ENCODE data around the gene FXR2. TPM values are rescaled to one million over a fixed set of nuclear protein-coding genes. Genes with fewer than 3 reads are reported as not detected.
A peak's percentile ranks its signal among the peaks of the same experiment; 100 is the strongest.

The FXR2 gene
- total and polyA plus RNA-seq, 2 experiments from 2014 or later, result 10.9 to 24.4 TPM

DNA sequence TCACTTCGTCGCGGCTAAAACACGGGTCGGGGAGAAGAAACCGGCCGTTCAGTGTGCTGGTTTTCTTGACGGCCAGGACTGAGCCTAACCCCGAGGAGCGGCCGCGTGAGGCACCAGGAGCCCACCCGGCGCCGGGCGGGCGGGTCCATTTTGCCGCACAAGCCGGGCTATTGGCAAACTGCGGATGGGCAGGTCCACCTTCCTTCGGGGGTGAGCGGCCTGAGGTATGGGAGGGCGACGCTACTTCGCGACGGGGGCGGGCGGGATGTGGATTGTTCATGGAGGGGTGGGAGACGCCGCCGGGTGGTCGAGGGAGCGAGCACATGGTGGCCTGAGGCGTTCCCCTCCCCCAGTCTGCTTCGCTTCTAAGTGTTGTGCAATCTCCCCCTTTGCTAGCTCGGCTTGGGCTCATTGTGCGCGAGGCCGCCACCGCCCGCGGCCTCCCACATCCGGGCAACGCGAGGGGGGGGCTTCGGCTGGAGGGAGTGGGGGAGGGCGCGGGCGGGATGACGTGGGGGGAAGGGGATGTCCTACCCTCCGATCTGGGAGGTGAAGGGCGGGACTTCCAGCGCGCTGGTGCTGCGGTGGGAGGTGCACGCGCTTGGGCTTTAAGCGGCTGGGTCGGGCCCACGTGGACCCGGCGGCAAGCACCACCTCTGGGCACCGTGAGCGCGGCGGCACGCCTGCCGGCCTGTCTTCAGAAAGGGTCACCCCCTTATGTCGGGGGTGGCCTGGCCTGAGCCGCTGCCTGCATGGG, 41.2 kb downstream of the FXR2 start:
- peaks cover 40% of the 10 kb centered on the region for H4K20me1 ChIP-seq (replicated peaks; ENCODE audit: insufficient read depth)
- peak; percentile 25 for ATAC-seq
- H3K36me3 Mint-ChIP-seq (ENCODE audit: low read depth), result peaks cover 95% of the 10 kb centered on the region
- H3K9me2 ChIP-seq (ENCODE audit: insufficient read depth), result no peaks in the 10 kb centered on the region
- peaks cover 11% of the 10 kb centered on the region; the same call in 2 of the 3 replicates for H3K9me3 Mint-ChIP-seq
- TF ChIP-seq CREB1 (CRISPR knock-in tag; IDR thresholded peaks at IDR 0.05; ENCODE audit: low read depth) (peak; percentile 75), POLR2AphosphoS5 (IDR thresholded peaks at IDR 0.05; ENCODE audit: low read depth) (peak; percentile 45)
- TF ChIP-seq, protein P1, sequence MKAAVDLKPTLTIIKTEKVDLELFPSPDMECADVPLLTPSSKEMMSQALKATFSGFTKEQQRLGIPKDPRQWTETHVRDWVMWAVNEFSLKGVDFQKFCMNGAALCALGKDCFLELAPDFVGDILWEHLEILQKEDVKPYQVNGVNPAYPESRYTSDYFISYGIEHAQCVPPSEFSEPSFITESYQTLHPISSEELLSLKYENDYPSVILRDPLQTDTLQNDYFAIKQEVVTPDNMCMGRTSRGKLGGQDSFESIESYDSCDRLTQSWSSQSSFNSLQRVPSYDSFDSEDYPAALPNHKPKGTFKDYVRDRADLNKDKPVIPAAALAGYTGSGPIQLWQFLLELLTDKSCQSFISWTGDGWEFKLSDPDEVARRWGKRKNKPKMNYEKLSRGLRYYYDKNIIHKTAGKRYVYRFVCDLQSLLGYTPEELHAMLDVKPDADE (IDR thresholded peaks at IDR 0.05), result no peak
- H3K27ac ChIP-seq (ENCODE audit: low read depth), result peak overlapping the region; percentile 97
- peak; percentile 88 for DNase-seq (ENCODE audit: low spot score)
- no peaks in the 10 kb centered on the region for H3K27me3 ChIP-seq (ENCODE audit: insufficient read depth)
- H3K27ac Mint-ChIP-seq, result peak overlapping the region; percentile 100
- H3K36me3 ChIP-seq (ENCODE audit: insufficient read depth), result peaks cover 47% of the 10 kb centered on the region
- peak overlapping the region; percentile 90 for H3K4me3 Mint-ChIP-seq
- peaks cover 52% of the 10 kb centered on the region for H3K4me1 Mint-ChIP-seq
- H2AFZ ChIP-seq, result no peak overlapping the region
- H3K4me2 ChIP-seq, result peak overlapping the region; percentile 100
- peaks cover 38% of the 10 kb centered on the region for H3K4me1 ChIP-seq (ENCODE audit: insufficient read depth)
- peak overlapping the region; percentile 100 for H3K4me3 ChIP-seq
- H3F3A ChIP-seq (replicated peaks; ENCODE audit: low read depth), result peaks cover 70% of the 10 kb centered on the region
- H3K79me2 ChIP-seq (replicated peaks; ENCODE audit: insufficient read depth), result peaks cover 59% of the 10 kb centered on the region
- H3K27me3 Mint-ChIP-seq (ENCODE audit: insufficient read depth, low read depth, poor library complexity), result peaks cover 39% of the 10 kb centered on the region

DNA sequence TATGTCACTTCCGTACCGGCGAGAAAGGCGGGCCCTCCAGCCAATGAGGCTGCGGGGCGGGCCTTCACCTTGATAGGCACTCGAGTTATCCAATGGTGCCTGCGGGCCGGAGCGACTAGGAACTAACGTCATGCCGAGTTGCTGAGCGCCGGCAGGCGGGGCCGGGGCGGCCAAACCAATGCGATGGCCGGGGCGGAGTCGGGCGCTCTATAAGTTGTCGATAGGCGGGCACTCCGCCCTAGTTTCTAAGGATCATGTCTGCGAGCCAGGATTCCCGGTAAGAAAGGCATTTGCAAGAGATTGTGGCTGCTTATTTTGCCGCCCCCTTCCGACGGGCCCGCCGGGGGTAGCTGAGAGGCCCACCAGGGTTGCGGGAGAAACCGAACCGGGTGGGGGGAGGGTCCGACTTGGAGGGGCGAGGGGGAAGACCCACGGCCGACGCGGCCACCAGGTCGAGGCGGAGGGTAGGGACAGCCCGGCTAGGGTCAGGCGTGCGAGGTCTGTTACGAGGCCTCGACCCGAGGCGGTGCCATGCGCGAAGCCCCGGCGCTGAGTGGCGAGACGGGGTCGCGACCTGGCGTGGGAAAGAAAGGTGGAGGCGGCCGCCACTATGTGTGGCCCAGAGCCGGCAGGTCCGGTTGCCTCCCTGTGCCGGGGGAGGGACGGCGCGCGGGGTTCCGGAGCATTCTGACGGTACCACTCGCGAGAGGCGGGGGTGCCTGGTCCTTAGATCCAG, 41.9 kb downstream of the FXR2 start:
- peak overlapping the region; percentile 100 for H3K4me2 ChIP-seq
- peak overlapping the region; percentile 97 for H3K27ac ChIP-seq (ENCODE audit: low read depth)
- H3K4me1 ChIP-seq (ENCODE audit: insufficient read depth), result peaks cover 38% of the 10 kb centered on the region
- H3K79me2 ChIP-seq (replicated peaks; ENCODE audit: insufficient read depth), result peaks cover 59% of the 10 kb centered on the region
- Mint-ChIP-seq H3K9me3 (peaks cover 11% of the 10 kb centered on the region; the same call in 2 of the 3 replicates), H3K27me3 (ENCODE audit: insufficient read depth, low read depth, poor library complexity) (peaks cover 37% of the 10 kb centered on the region), H3K4me3 (peak overlapping the region; percentile 90), H3K4me1 (peaks cover 47% of the 10 kb centered on the region), H3K36me3 (ENCODE audit: low read depth) (peaks cover 88% of the 10 kb centered on the region), H3K27ac (peak overlapping the region; percentile 100)
- no peak overlapping the region for H2AFZ ChIP-seq
- peak; percentile 99 for DNase-seq (ENCODE audit: low spot score)
- peaks cover 40% of the 10 kb centered on the region for H4K20me1 ChIP-seq (replicated peaks; ENCODE audit: insufficient read depth)
- H3K4me3 ChIP-seq, result peak overlapping the region; percentile 100
- H3K36me3 ChIP-seq (ENCODE audit: insufficient read depth), result peaks cover 42% of the 10 kb centered on the region
- no peaks in the 10 kb centered on the region for H3K9me2 ChIP-seq (ENCODE audit: insufficient read depth)
- TF ChIP-seq, protein P2, sequence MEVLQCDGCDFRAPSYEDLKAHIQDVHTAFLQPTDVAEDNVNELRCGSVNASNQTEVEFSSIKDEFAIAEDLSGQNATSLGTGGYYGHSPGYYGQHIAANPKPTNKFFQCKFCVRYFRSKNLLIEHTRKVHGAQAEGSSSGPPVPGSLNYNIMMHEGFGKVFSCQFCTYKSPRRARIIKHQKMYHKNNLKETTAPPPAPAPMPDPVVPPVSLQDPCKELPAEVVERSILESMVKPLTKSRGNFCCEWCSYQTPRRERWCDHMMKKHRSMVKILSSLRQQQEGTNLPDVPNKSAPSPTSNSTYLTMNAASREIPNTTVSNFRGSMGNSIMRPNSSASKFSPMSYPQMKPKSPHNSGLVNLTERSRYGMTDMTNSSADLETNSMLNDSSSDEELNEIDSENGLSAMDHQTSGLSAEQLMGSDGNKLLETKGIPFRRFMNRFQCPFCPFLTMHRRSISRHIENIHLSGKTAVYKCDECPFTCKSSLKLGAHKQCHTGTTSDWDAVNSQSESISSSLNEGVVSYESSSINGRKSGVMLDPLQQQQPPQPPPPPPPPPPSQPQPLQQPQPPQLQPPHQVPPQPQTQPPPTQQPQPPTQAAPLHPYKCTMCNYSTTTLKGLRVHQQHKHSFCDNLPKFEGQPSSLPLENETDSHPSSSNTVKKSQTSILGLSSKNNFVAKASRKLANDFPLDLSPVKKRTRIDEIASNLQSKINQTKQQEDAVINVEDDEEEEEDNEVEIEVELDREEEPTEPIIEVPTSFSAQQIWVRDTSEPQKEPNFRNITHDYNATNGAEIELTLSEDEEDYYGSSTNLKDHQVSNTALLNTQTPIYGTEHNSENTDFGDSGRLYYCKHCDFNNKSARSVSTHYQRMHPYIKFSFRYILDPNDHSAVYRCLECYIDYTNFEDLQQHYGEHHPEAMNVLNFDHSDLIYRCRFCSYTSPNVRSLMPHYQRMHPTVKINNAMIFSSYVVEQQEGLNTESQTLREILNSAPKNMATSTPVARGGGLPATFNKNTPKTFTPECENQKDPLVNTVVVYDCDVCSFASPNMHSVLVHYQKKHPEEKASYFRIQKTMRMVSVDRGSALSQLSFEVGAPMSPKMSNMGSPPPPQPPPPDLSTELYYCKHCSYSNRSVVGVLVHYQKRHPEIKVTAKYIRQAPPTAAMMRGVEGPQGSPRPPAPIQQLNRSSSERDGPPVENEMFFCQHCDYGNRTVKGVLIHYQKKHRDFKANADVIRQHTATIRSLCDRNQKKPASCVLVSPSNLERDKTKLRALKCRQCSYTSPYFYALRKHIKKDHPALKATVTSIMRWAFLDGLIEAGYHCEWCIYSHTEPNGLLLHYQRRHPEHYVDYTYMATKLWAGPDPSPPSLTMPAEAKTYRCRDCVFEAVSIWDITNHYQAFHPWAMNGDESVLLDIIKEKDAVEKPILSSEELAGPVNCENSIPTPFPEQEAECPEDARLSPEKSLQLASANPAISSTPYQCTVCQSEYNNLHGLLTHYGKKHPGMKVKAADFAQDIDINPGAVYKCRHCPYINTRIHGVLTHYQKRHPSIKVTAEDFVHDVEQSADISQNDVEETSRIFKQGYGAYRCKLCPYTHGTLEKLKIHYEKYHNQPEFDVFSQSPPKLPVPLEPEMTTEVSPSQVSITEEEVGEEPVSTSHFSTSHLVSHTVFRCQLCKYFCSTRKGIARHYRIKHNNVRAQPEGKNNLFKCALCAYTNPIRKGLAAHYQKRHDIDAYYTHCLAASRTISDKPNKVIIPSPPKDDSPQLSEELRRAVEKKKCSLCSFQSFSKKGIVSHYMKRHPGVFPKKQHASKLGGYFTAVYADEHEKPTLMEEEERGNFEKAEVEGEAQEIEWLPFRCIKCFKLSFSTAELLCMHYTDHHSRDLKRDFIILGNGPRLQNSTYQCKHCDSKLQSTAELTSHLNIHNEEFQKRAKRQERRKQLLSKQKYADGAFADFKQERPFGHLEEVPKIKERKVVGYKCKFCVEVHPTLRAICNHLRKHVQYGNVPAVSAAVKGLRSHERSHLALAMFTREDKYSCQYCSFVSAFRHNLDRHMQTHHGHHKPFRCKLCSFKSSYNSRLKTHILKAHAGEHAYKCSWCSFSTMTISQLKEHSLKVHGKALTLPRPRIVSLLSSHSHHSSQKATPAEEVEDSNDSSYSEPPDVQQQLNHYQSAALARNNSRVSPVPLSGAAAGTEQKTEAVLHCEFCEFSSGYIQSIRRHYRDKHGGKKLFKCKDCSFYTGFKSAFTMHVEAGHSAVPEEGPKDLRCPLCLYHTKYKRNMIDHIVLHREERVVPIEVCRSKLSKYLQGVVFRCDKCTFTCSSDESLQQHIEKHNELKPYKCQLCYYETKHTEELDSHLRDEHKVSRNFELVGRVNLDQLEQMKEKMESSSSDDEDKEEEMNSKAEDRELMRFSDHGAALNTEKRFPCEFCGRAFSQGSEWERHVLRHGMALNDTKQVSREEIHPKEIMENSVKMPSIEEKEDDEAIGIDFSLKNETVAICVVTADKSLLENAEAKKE (CRISPR knock-in tag; IDR thresholded peaks at IDR 0.05), result no peak
- peak; percentile 98 for TF ChIP-seq CREB1 (CRISPR knock-in tag; IDR thresholded peaks at IDR 0.05; ENCODE audit: low read depth)
- TF ChIP-seq, protein P3, sequence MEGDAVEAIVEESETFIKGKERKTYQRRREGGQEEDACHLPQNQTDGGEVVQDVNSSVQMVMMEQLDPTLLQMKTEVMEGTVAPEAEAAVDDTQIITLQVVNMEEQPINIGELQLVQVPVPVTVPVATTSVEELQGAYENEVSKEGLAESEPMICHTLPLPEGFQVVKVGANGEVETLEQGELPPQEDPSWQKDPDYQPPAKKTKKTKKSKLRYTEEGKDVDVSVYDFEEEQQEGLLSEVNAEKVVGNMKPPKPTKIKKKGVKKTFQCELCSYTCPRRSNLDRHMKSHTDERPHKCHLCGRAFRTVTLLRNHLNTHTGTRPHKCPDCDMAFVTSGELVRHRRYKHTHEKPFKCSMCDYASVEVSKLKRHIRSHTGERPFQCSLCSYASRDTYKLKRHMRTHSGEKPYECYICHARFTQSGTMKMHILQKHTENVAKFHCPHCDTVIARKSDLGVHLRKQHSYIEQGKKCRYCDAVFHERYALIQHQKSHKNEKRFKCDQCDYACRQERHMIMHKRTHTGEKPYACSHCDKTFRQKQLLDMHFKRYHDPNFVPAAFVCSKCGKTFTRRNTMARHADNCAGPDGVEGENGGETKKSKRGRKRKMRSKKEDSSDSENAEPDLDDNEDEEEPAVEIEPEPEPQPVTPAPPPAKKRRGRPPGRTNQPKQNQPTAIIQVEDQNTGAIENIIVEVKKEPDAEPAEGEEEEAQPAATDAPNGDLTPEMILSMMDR (conservative IDR thresholded peaks at IDR 0.05; ENCODE audit: low read depth in 2 of 2), result no peak
- peak; percentile 94 for TF ChIP-seq POLR2AphosphoS5 (IDR thresholded peaks at IDR 0.05; ENCODE audit: low read depth)
- no peaks in the 10 kb centered on the region for H3K27me3 ChIP-seq (ENCODE audit: insufficient read depth)
- ATAC-seq, result no peak
- peaks cover 62% of the 10 kb centered on the region for H3F3A ChIP-seq (replicated peaks; ENCODE audit: low read depth)
